Neural progenitor cell (in vitro differentiated cells): ENCODE data around the gene AEN.

ENCODE experiments used
- CTCF ChIP-seq: fragments of 200-600 bp; sonication (generic); IDR thresholded peaks from 2 replicates; pipeline ENCODE4 v1.5.1; 2017; ENCODE audit warnings: antibody characterized with exemption, mild to moderate bottlenecking
- EZH2 ChIP-seq: fragments of 200-600 bp; sonication (generic); IDR thresholded peaks from 2 replicates; pipeline ENCODE4 v1.6.1; 2017; ENCODE audit warnings: antibody characterized with exemption, mild to moderate bottlenecking, moderate library complexity
- EZH2phosphoT487 ChIP-seq: fragments of 200-600 bp; sonication (generic); IDR thresholded peaks from 2 replicates; pipeline ENCODE4 v1.6.1; 2017; ENCODE audit warnings: antibody characterized with exemption

- TF ChIP-seq CTCF (no peak), EZH2 (no peak), EZH2phosphoT487 (no peak)
These were observed 857 bp downstream of the AEN start for GRCh38 chr15:88621789-88622604.
